RWPE2 (cell line): Measurements from ENCODE around the gene RANBP1.

Source experiments
- ATAC-seq: fragments of 200-7000 bp; cut with Tn5 transposase; 3 replicates; pipeline ENCODE4 v1.9.1; 2021; ENCODE audit warnings: low read depth
- DNase-seq: peaks from one replicate; pipeline ENCODE4 v3.0.0-alpha.2; 2020; ENCODE audit warnings: low spot score
- H3K27ac ChIP-seq: fragments of 450-650 bp; 2 replicates; pipeline ENCODE4 v1.5.1; 2017; ENCODE audit warnings: mild to moderate bottlenecking; ENCODE audit not compliant: poor library complexity, severe bottlenecking
- H3K27me3 ChIP-seq: fragments of 250-450 bp; sonication (Bioruptor Pico); 2 replicates; pipeline ENCODE4 v1.5.1; 2021; ENCODE audit warnings: mild to moderate bottlenecking, moderate library complexity; ENCODE audit not compliant: insufficient read depth, poor library complexity, severe bottlenecking
- H3K36me3 ChIP-seq: fragments of 250-450 bp; sonication (Bioruptor Pico); 2 replicates; pipeline ENCODE4 v1.5.1; 2020; ENCODE audit warnings: low read depth, mild to moderate bottlenecking, moderate library complexity
- H3K4me1 ChIP-seq: fragments of 250-450 bp; sonication (Bioruptor Pico); 2 replicates; pipeline ENCODE4 v1.5.1; 2021; ENCODE audit warnings: mild to moderate bottlenecking, moderate library complexity; ENCODE audit not compliant: insufficient read depth, poor library complexity, severe bottlenecking
- H3K4me3 ChIP-seq: fragments of 250-450 bp; sonication (Bioruptor Pico); 2 replicates; pipeline ENCODE4 v1.5.1; 2021; ENCODE audit warnings: mild to moderate bottlenecking, moderate library complexity; ENCODE audit not compliant: severe bottlenecking
- H3K9me3 ChIP-seq: fragments of 250-450 bp; sonication (Bioruptor Pico); 2 replicates; pipeline ENCODE4 v1.5.1; 2021; ENCODE audit warnings: mild to moderate bottlenecking, moderate library complexity; ENCODE audit not compliant: severe bottlenecking
- CTCF ChIP-seq: fragments of 450-650 bp; IDR thresholded peaks from one replicate; pipeline ENCODE4 v1.5.1; 2017; ENCODE audit warnings: mild to moderate bottlenecking, moderate library complexity; ENCODE audit not compliant: poor library complexity, severe bottlenecking

The RANBP1 gene

GRCh38 chr22:20137671-20138416, 21.9 kb downstream of the RANBP1 start:
- ATAC-seq (no peak), DNase-seq (no peak)
- TF ChIP-seq CTCF = no peak
- Histone ChIP-seq H3K4me1 (no peaks in the 10 kb centered on the region), H3K4me3 (no peak overlapping the region), H3K36me3 (no peaks in the 10 kb centered on the region; the same call in 1 of the 2 replicates), H3K9me3 (no peaks in the 10 kb centered on the region), H3K27ac (no peak overlapping the region), H3K27me3 (no peaks in the 10 kb centered on the region)

GRCh38 chr22:20138417-20138738, 22.5 kb downstream of the RANBP1 start:
- TF ChIP-seq CTCF = no peak
- Histone ChIP-seq H3K27ac (no peak overlapping the region), H3K27me3 (no peaks in the 10 kb centered on the region), H3K9me3 (no peaks in the 10 kb centered on the region), H3K4me1 (no peaks in the 10 kb centered on the region), H3K36me3 (no peaks in the 10 kb centered on the region; the same call in 1 of the 2 replicates), H3K4me3 (no peak overlapping the region)
- ATAC-seq (no peak), DNase-seq (no peak)

DNA sequence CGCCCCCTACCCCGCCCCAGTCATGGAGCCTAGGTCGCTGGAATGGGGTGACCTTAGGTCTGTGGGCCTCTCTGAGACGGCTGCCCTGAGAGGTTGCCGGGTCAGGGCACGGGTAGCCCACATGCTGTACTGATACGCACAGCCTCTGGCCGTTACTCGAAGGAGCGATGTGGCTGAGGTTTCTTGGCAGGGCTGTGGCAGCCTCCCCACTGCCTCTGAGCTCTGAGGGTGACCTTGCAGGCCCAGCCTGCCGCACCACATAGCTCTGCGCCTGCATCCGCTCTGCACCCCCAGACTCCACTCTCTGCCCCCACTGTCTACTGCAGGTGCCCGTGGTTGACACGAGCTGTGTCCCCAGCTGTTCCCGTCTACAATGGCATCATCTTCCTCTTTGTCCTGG, 23.0 kb downstream of the RANBP1 start:
- ATAC-seq (no peak), DNase-seq (no peak)
- H3K27ac ChIP-seq = no peak overlapping the region
- H3K36me3 ChIP-seq = no peaks in the 10 kb centered on the region; the same call in 1 of the 2 replicates
- no peaks in the 10 kb centered on the region for H3K27me3 ChIP-seq
- no peaks in the 10 kb centered on the region for H3K4me1 ChIP-seq
- TF ChIP-seq CTCF = no peak
- H3K4me3 ChIP-seq = no peak overlapping the region
- H3K9me3 ChIP-seq = no peaks in the 10 kb centered on the region

GRCh38 chr22:20139391-20140106, 23.6 kb downstream of the RANBP1 start:
- Histone ChIP-seq H3K4me1 (no peaks in the 10 kb centered on the region), H3K27me3 (no peaks in the 10 kb centered on the region), H3K27ac (no peak overlapping the region), H3K36me3 (no peaks in the 10 kb centered on the region; the same call in 1 of the 2 replicates), H3K4me3 (no peak overlapping the region), H3K9me3 (no peaks in the 10 kb centered on the region)
- TF ChIP-seq CTCF = no peak
- no peak for ATAC-seq
- no peak for DNase-seq

- no peaks in the 10 kb centered on the region for H3K27me3 ChIP-seq
- no peak for DNase-seq
- no peak overlapping the region for H3K4me3 ChIP-seq
- H3K36me3 ChIP-seq = no peaks in the 10 kb centered on the region; the same call in 1 of the 2 replicates
- no peak for ATAC-seq
- no peaks in the 10 kb centered on the region for H3K4me1 ChIP-seq
- no peak overlapping the region for H3K27ac ChIP-seq
- H3K9me3 ChIP-seq = no peaks in the 10 kb centered on the region
- no peak for TF ChIP-seq CTCF
Observed at GRCh38 chr22:20140107-20140445, 24.2 kb downstream of the RANBP1 start.
